Fibroblast of villous mesenchyme (primary cell): ENCODE results near the gene SC5D. TPM values are rescaled to one million over a fixed set of nuclear protein-coding genes. Genes with fewer than 3 reads are reported as not detected.

ENCODE experiments used
- DNase-seq: peaks from one replicate; pipeline ENCODE4 v3.0.0-alpha.2; 2010; ENCODE audit warnings: low read depth
- H3K4me3 ChIP-seq: 2 replicates; pipeline ENCODE4 v1.5.1; 2011; ENCODE audit warnings: low read depth, mild to moderate bottlenecking, low read length
- total RNA-seq: library from RNA; depleted of rRNA; stranded (reverse); fragments of >200 nt; gene quantifications from 2 replicates; pipeline ENCODE4 v1.2.3, GENCODE V29; 2012
- TF ChIP-seq, protein P1 (sequence below): IDR thresholded peaks from 2 replicates; pipeline ENCODE4 v1.5.1; 2012; ENCODE audit warnings: low read depth, mild to moderate bottlenecking, low read length; ENCODE audit not compliant: insufficient read depth

The SC5D gene, protein sequence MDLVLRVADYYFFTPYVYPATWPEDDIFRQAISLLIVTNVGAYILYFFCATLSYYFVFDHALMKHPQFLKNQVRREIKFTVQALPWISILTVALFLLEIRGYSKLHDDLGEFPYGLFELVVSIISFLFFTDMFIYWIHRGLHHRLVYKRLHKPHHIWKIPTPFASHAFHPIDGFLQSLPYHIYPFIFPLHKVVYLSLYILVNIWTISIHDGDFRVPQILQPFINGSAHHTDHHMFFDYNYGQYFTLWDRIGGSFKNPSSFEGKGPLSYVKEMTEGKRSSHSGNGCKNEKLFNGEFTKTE
- 49.0 and 66.9 TPM in 2 replicates for total RNA-seq

DNA sequence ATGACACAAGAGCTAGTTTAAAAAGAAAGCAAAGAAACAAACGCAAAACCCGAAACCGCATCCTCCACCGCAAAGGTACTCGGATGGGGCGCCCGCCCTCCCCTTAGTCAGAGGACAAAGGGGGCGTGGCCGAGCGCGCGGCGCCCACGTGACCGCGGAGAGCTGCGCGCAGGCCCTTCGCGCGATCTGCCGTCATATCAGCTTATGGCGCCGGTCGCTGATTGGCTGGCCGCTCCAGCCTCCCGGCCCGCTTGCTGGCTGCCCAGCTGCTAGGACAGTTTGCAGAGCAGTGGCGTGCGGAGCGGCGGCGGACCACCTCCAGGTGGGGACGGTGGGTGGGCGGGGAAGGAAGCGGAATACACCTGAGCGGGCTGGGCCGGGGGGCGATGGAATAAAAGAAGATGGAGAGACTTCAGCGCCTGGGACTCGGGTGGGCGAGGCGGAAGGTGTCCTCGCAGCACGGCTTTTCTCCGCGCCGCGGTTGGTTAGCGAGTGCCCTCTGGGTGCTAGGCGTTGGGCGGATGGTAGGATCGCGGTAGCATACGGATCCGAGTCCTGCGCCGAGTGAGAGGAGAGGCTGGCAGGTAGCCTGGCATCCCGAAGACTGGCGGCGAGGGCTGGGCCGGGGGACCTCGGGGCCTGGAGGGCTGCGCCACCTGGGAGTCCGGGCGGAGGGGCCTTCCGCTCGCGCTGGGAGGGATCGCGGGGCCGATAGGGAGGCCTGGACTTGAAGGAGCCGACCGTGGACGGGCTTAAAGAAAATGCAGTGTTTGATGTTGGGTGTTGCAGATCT is at the start of gene SC5D:
SC5D (plus strand) TSS at position 277 of the 793 bp plus-strand sequence. CDS start 10,605 bp downstream, outside the sequence.
- TF ChIP-seq, protein P1, sequence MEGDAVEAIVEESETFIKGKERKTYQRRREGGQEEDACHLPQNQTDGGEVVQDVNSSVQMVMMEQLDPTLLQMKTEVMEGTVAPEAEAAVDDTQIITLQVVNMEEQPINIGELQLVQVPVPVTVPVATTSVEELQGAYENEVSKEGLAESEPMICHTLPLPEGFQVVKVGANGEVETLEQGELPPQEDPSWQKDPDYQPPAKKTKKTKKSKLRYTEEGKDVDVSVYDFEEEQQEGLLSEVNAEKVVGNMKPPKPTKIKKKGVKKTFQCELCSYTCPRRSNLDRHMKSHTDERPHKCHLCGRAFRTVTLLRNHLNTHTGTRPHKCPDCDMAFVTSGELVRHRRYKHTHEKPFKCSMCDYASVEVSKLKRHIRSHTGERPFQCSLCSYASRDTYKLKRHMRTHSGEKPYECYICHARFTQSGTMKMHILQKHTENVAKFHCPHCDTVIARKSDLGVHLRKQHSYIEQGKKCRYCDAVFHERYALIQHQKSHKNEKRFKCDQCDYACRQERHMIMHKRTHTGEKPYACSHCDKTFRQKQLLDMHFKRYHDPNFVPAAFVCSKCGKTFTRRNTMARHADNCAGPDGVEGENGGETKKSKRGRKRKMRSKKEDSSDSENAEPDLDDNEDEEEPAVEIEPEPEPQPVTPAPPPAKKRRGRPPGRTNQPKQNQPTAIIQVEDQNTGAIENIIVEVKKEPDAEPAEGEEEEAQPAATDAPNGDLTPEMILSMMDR, result no peak
- peak within 1 kb of the TSS; percentile 85 for H3K4me3 ChIP-seq
- DNase-seq, result peak; percentile 94

DNA sequence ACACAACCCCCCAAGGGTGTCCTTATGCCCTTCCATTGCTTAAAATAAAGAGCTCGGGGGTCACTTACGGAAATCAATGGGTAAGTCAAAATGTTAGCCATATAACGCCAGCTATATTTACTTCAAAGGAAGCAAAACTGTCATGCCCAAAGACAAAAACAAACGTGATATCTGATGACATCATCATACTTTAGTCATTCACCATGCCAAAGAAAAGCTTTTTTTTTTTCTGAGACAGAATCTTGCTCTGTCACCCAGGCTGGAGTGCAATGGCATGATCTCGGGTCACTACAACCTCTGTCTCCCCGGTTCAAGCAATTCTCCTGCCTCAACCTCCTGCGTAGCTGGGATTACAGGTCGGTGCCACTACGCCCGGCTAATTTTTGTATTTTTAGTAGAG is 47.7 kb upstream of the SC5D start:
- no peak for DNase-seq
- TF ChIP-seq, protein P1, result no peak
- no peak overlapping the region for H3K4me3 ChIP-seq

DNA sequence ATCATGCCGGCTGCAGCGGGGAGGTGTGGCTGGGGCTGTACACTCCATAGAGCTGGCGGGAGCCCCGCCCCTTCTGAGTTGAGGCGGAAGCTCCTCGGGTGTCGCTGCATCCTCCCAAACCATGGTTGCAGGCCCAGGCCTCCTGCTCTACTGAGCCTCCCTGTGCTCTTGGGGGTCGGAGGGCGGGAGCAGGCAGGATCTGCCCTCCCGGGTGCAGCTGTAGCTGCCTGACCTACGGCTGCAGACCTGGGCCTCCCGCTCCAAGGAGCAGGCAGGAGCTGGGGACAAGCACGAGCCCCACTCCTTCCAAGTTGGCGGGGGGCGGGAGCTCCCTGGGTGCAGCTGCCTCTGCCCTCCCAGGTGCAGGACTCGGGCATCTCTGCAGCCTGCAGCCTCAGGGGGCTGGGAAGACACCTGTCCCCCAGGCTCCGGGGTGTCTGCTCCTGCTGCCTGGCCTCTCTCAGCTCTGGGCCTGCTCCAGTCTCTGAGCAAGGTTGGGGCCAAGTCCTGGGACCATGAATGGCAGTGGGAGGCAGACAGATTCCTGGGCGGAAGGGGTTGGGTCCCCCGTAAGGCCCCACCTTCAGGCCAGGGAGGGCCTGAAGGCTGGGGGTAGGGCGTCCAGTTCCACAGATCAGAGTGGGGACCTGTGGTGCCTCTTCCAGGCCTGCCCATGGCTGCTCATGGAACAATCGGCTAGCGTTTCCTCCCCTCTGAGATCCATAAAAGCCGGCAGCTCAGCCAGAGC is 46.4 kb upstream of the SC5D start:
- DNase-seq, result no peak
- TF ChIP-seq, protein P1, result no peak
- H3K4me3 ChIP-seq, result no peak overlapping the region

DNA sequence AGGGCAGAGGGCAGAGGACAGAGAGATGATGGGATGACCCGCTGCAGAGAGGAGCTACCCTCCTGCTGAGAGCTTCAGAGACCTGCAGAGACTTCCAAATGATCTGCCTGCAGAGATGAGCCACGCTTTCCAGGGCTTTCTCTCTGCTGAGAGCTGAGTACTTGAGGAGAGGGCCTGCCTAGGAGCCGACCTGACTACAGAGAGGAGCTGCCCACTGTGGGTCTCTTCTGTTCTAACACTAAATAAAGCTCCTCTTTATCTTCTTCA is 45.9 kb upstream of the SC5D start:
- TF ChIP-seq, protein P1, result no peak
- no peak overlapping the region for H3K4me3 ChIP-seq
- no peak for DNase-seq

DNA sequence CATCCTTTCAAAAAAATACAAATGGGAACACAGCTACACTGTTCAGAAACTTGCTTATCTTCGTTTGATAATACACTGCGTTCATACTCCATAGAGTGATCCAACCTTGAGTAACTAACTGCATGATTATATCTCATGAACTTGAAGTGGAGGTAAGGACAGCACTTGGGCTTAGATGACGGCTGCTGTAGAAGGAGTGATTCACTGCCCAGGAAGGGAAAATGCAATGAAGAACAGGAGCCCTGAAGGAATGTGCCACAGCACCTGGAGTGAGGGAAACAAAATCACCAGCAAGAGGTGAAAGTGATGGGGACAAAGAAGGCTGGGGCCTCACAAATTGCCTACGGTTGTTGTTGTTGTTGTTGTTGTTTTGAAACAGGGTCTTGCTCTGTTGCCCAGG is 44.1 kb upstream of the SC5D start:
- DNase-seq, result no peak
- no peak overlapping the region for H3K4me3 ChIP-seq
- TF ChIP-seq, protein P1, result no peak

DNA sequence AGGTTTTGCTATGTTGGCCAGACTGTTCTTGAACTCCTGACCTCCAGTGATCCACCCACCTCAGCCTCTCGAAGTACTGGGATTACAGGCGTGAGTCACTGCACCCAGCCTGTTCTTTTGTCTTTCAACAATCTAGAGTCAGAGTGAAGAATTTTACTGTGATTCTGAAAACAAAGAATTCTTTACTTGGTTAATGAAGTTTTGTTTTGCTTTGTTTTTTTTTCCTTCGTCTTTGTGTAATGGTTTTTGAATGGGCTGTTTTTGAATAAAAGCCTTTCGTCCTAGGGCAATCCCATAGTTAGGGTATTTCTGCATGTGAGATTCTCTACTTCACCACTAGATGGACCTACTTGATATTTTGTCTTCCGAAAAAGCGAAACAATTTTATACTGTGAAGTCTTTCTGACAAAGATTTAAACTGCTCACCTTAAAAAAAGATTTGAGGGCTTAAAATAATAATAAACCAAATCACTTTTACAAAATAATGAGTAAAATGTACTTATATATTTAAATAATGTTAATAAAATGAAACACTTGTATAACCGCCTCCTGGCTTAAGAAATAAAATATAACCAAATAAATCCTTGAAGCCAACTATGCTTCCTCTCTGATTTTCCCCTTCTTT is 43.4 kb upstream of the SC5D start:
- H3K4me3 ChIP-seq, result no peak overlapping the region
- TF ChIP-seq, protein P1, result peak; percentile 80
- peak; percentile 41 for DNase-seq
